ENCODE measurements around the gene NTN1. TPM values are rescaled to one million over a fixed set of nuclear protein-coding genes. Genes with fewer than 3 reads are reported as not detected.
A peak's percentile ranks its signal among the peaks of the same experiment; 100 is the strongest.

NTN1 gene
- total and polyA plus RNA-seq, 2 of the 13 experiments (the other 11 are each of a cell fraction or from before 2014, with no cell fraction given): 0.04 to 0.05 TPM

GRCh38 chr17:9021992-9022572 lies 772 bp downstream of the NTN1 start:
- WGBS (ENCODE audit: low lambda C conversion rate): 62% methylated on average over 24 of the region's 79 CpGs
- FAIRE-seq: no peak

More at GRCh38 chr17:9021992-9022572, 772 bp downstream of the NTN1 start:
- ChIA-PET POLR2A (no interaction called here), CTCF (ENCODE audit: low intra/inter-chr PET ratio, low total read pairs) (no interaction called here)
- Histone ChIP-seq H3K9ac (ENCODE audit: insufficient read depth, low read depth, low read length) (no peak overlapping the region), H3K79me2 (ENCODE audit: insufficient read depth, low read length) (no peaks in the 10 kb centered on the region), H3K36me3 (replicated peaks in 1 of 2; ENCODE audit: control insufficient read depth in 1 of 2, insufficient read depth in 2 of 2, low read length in 2 of 2) (no peaks in the 10 kb centered on the region), H3K4me2 (ENCODE audit: low read depth, low read length) (peak overlapping the region; percentile 51; the same call in 1 of the 2 replicates), H3K27ac (ENCODE audit: extremely low read length, insufficient read depth, low read length) (no peak overlapping the region), H4K20me1 (ENCODE audit: insufficient read depth, low read length) (no peaks in the 10 kb centered on the region), H3K4me1 (ENCODE audit: insufficient read depth, low read length) (no peaks in the 10 kb centered on the region), H3K4me3 (replicated peaks in 1 of 3; ENCODE audit: insufficient read depth in 1 of 3, low read depth in 2 of 3, low read length in 3 of 3) (peak overlapping the region in 1 of 3 experiments; percentile 59; a peak in 1 of 6 replicates), H3K9me3 (ENCODE audit: low read length) (no peaks in the 10 kb centered on the region), H2AFZ (ENCODE audit: low read length) (no peak overlapping the region), H3K27me3 (ENCODE audit: control insufficient read depth in 1 of 2, insufficient read depth in 2 of 2, low read length in 2 of 2) (peaks cover 4 to 65% of the 10 kb centered on the region in 2 experiments)
- in situ Hi-C loops (cut with HindIII; ENCODE audit: extremely low pct_ligation_motif_present, low pct_unique_long_range_greater_than_20kb): no loop called here
- TF ChIP-seq HMGA1 (CRISPR knock-in tag; conservative IDR thresholded peaks at IDR 0.05) (no peak), ZNF354B (CRISPR knock-in tag; IDR thresholded peaks at IDR 0.05) (no peak), ARNT2 (CRISPR knock-in tag; IDR thresholded peaks at IDR 0.05; ENCODE audit: low read depth) (no peak), NFIB (CRISPR knock-in tag; IDR thresholded peaks at IDR 0.05; ENCODE audit: borderline replicate concordance) (no peak), GATA4 (IDR thresholded peaks at IDR 0.05; ENCODE audit: borderline replicate concordance, low read depth) (no peak), ZNF776 (CRISPR knock-in tag; IDR thresholded peaks at IDR 0.05) (no peak), CAMTA2 (CRISPR knock-in tag; IDR thresholded peaks at IDR 0.05; ENCODE audit: borderline replicate concordance) (no peak), BRF2 (CRISPR knock-in tag; IDR thresholded peaks at IDR 0.05) (no peak), ZBTB40 (IDR thresholded peaks at IDR 0.05) (no peak), ZBTB40 (CRISPR knock-in tag; IDR thresholded peaks at IDR 0.05) (no peak)
- TF ChIP-seq, protein P1, sequence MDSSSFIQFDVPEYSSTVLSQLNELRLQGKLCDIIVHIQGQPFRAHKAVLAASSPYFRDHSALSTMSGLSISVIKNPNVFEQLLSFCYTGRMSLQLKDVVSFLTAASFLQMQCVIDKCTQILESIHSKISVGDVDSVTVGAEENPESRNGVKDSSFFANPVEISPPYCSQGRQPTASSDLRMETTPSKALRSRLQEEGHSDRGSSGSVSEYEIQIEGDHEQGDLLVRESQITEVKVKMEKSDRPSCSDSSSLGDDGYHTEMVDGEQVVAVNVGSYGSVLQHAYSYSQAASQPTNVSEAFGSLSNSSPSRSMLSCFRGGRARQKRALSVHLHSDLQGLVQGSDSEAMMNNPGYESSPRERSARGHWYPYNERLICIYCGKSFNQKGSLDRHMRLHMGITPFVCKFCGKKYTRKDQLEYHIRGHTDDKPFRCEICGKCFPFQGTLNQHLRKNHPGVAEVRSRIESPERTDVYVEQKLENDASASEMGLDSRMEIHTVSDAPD (CRISPR knock-in tag; IDR thresholded peaks at IDR 0.05): no peak
- no peak for ATAC-seq
- no peak for DNase-seq (ENCODE audit: low spot score)
- no TSS peak for BruUV-seq (replicated peaks)
- intact Hi-C loops (cut with micrococcal nuclease; ENCODE audit: unreplicated experiment): no loop called here

All from HepG2 (cell line).